IMR-90 (cell line): ENCODE data around the gene SAYSD1.

Experiments used
- BHLHE40 ChIP-seq: fragments of 150-350 bp; IDR thresholded peaks from 2 replicates; pipeline ENCODE4 v1.6.1; 2016; ENCODE audit warnings: mild to moderate bottlenecking, low read depth, low read length
- CEBPB ChIP-seq: IDR thresholded peaks from 2 replicates; pipeline ENCODE4 v1.6.1; 2012; ENCODE audit warnings: low read depth, low read length, improper control_type of control experiment
- CHD1 ChIP-seq: IDR thresholded peaks from 2 replicates; pipeline ENCODE4 v1.6.1; 2012; ENCODE audit warnings: low read depth, low read length, improper control_type of control experiment
- FOS ChIP-seq: fragments of 150-350 bp; IDR thresholded peaks from 2 replicates; pipeline ENCODE4 v1.6.1; 2016; ENCODE audit warnings: low read depth, low read length
- MAFK ChIP-seq: IDR thresholded peaks from 2 replicates; pipeline ENCODE4 v1.6.1; 2012; ENCODE audit warnings: low read depth, low read length, improper control_type of control experiment
- MAZ ChIP-seq: IDR thresholded peaks from 2 replicates; pipeline ENCODE4 v1.6.1; 2012; ENCODE audit warnings: low read depth, mild to moderate bottlenecking, low read length, improper control_type of control experiment, moderate library complexity, borderline replicate concordance
- MXI1 ChIP-seq: IDR thresholded peaks from 2 replicates; pipeline ENCODE4 v1.6.1; 2012; ENCODE audit warnings: low read depth, mild to moderate bottlenecking, low read length, moderate library complexity, borderline replicate concordance
- NFE2L2 ChIP-seq: fragments of 150-350 bp; IDR thresholded peaks from 2 replicates; pipeline ENCODE4 v1.6.1; 2016; ENCODE audit warnings: low read depth, mild to moderate bottlenecking, low read length
- POLR2A ChIP-seq: IDR thresholded peaks from 2 replicates; pipeline ENCODE4 v1.6.1; 2012; ENCODE audit warnings: mild to moderate bottlenecking, low read depth, low read length
- RAD21 ChIP-seq: IDR thresholded peaks from 2 replicates; pipeline ENCODE4 v1.6.1; 2012; ENCODE audit warnings: low read length, improper control_type of control experiment
- RCOR1 ChIP-seq: IDR thresholded peaks from 2 replicates; pipeline ENCODE4 v1.6.1; 2012; ENCODE audit warnings: mild to moderate bottlenecking, low read length, improper control_type of control experiment; ENCODE audit not compliant: insufficient replicate concordance
- TF ChIP-seq, protein P1 (sequence below): conservative IDR thresholded peaks from 2 replicates; pipeline ENCODE4 v1.5.1; 2012; ENCODE audit warnings: mild to moderate bottlenecking, low read depth, low read length, improper control_type of control experiment

GRCh38 chr6:39092124-39092523 is 22.9 kb downstream of the SAYSD1 start:
- TF ChIP-seq, protein P1, sequence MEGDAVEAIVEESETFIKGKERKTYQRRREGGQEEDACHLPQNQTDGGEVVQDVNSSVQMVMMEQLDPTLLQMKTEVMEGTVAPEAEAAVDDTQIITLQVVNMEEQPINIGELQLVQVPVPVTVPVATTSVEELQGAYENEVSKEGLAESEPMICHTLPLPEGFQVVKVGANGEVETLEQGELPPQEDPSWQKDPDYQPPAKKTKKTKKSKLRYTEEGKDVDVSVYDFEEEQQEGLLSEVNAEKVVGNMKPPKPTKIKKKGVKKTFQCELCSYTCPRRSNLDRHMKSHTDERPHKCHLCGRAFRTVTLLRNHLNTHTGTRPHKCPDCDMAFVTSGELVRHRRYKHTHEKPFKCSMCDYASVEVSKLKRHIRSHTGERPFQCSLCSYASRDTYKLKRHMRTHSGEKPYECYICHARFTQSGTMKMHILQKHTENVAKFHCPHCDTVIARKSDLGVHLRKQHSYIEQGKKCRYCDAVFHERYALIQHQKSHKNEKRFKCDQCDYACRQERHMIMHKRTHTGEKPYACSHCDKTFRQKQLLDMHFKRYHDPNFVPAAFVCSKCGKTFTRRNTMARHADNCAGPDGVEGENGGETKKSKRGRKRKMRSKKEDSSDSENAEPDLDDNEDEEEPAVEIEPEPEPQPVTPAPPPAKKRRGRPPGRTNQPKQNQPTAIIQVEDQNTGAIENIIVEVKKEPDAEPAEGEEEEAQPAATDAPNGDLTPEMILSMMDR = no peak
- no peak for TF ChIP-seq MAZ
- no peak for TF ChIP-seq FOS
- TF ChIP-seq CHD1 = no peak
- no peak for TF ChIP-seq POLR2A
- TF ChIP-seq MAFK = no peak
- TF ChIP-seq MXI1 = no peak
- no peak for TF ChIP-seq CEBPB
- TF ChIP-seq RCOR1 = no peak
- TF ChIP-seq RAD21 = no peak
- no peak for TF ChIP-seq NFE2L2
- TF ChIP-seq BHLHE40 = no peak
